PFSK-1 (cell line): ENCODE results near the gene DAB2.

Experiments
- FOXP2 ChIP-seq: optimal IDR thresholded peaks from 2 replicates; pipeline ENCODE3; 2011; ENCODE audit warnings: borderline replicate concordance, control low read depth, inconsistent platforms; ENCODE audit not compliant: insufficient read depth; ENCODE audit errors: extremely low read length, extremely low read depth
- POLR2AphosphoS5 ChIP-seq: IDR thresholded peaks from 2 replicates; pipeline ENCODE4 v1.6.1; 2012; ENCODE audit warnings: low read depth, mild to moderate bottlenecking, control low read depth, low read length, moderate library complexity
- REST ChIP-seq, 2 experiments: IDR thresholded peaks; 2 replicates each; pipeline versions ENCODE4 v1.6.1 to v1.8.0; 2011 to 2012; ENCODE audit warnings: low read depth in 2 of 2, low read length in 2 of 2, control low read depth in 1 of 2, inconsistent platforms in 1 of 2, mild to moderate bottlenecking in 1 of 2, moderate library complexity in 1 of 2; ENCODE audit not compliant: insufficient read depth in 1 of 2
- SIN3A ChIP-seq: IDR thresholded peaks from 2 replicates; pipeline ENCODE4 v1.6.1; 2012; ENCODE audit warnings: mild to moderate bottlenecking, low read length, moderate library complexity, borderline replicate concordance; ENCODE audit not compliant: insufficient read depth
- TAF1 ChIP-seq: IDR thresholded peaks from 2 replicates; pipeline ENCODE4 v1.6.1; 2012; ENCODE audit warnings: low read length, control low read depth, borderline replicate concordance; ENCODE audit not compliant: insufficient read depth

Gene DAB2

GRCh38 chr5:39369123-39369815 lies 55.5 kb downstream of the DAB2 start:
- TF ChIP-seq TAF1: no peak
- no peak for TF ChIP-seq POLR2AphosphoS5
- TF ChIP-seq SIN3A: no peak
- no peak for TF ChIP-seq REST (IDR thresholded peaks at IDR 0.05; ENCODE audit: insufficient read depth in 1 of 2, low read depth in 2 of 2, low read length in 2 of 2)
- no peak for TF ChIP-seq FOXP2

GRCh38 chr5:39368116-39368515 lies 56.7 kb downstream of the DAB2 start:
- TF ChIP-seq SIN3A (no peak), FOXP2 (no peak), TAF1 (no peak), REST (IDR thresholded peaks at IDR 0.05; ENCODE audit: insufficient read depth in 1 of 2, low read depth in 2 of 2, low read length in 2 of 2) (no peak), POLR2AphosphoS5 (no peak)

- TF ChIP-seq SIN3A (no peak), REST (IDR thresholded peaks at IDR 0.05; ENCODE audit: insufficient read depth in 1 of 2, low read depth in 2 of 2, low read length in 2 of 2) (no peak), TAF1 (no peak), POLR2AphosphoS5 (no peak), FOXP2 (no peak)
Observed at GRCh38 chr5:39367711-39368110, 57.1 kb downstream of the DAB2 start.

- TF ChIP-seq POLR2AphosphoS5 (no peak), TAF1 (no peak), REST (IDR thresholded peaks at IDR 0.05; ENCODE audit: insufficient read depth in 1 of 2, low read depth in 2 of 2, low read length in 2 of 2) (no peak), FOXP2 (no peak), SIN3A (no peak)
Observed at GRCh38 chr5:39364367-39364766, 60.4 kb downstream of the DAB2 start, which contains the start of gene C9. TSS of gene C9 (minus strand) at chr5:39364495. CDS start at chr5:39364464, 31 bp downstream.
